Mucosa of descending colon (tissue), 3 donors: ENCODE data around the gene CDC123. TPM values are rescaled to one million over a fixed set of nuclear protein-coding genes. Genes with fewer than 3 reads are reported as not detected.

ENCODE experiments used
- ATAC-seq: fragments of 200-7000 bp; cut with Tn5 transposase; one replicate; pipeline ENCODE4 v1.9.1; 2020; ENCODE audit warnings: mild to moderate bottlenecking, moderate library complexity
- DNase-seq, 3 donors: peaks; one replicate each; pipeline ENCODE4 v3.0.0-alpha.2; 2020
- H3K36me3 ChIP-seq: fragments of 200-600 bp; one replicate; pipeline ENCODE4 v1.8.0; 2021; ENCODE audit warnings: low read depth, mild to moderate bottlenecking
- H3K4me1 ChIP-seq: fragments of 200-600 bp; one replicate; pipeline ENCODE4 v1.8.0; 2021; ENCODE audit warnings: low read depth, mild to moderate bottlenecking
- H3K4me3 ChIP-seq: fragments of 200-600 bp; one replicate; pipeline ENCODE4 v1.8.0; 2021; ENCODE audit warnings: mild to moderate bottlenecking
- H3K9me3 ChIP-seq: fragments of 200-600 bp; one replicate; pipeline ENCODE4 v1.8.0; 2021; ENCODE audit warnings: mild to moderate bottlenecking
- CTCF ChIP-seq: fragments of 200-600 bp; IDR thresholded peaks from one replicate; pipeline ENCODE4 v1.8.0; 2022; ENCODE audit warnings: antibody characterized with exemption, mild to moderate bottlenecking
- intact Hi-C, 2 donors: fragments of 100-400 bp; cut with DNase I in 1 of 2; cut with micrococcal nuclease in 1 of 2; formaldehyde crosslinking; loops; one replicate each; pipeline versions ENCODE4 v1.11.0 to v1.11.1; 2022; cut with DNase I, micrococcal nuclease
- total RNA-seq, 3 donors: library from RNA; stranded (reverse); fragmentation: NEBNext Ultra II Directional in 2 of 3; extraction: Animal tissue kit (Norgen Biotek cat#: 25700) in 2 of 3; gene quantifications; one replicate each; pipeline versions ENCODE4 v1.2.1 to v1.2.4, GENCODE V29; 2021 to 2023
- donor health status: DM: no; HTN: no; CAD: no; lungs with moderate emphysema.
- donor health status: DM: no; HTN: no; CAD: no.
- donor health status: DM: no; HTN: yes; CAD: no.

The CDC123 gene
- total RNA-seq, 3 donors from 2014 or later: 40.5 to 66.1 (median 48.4) TPM

GRCh38 chr10:12177642-12178041 lies 18.3 kb upstream of the CDC123 start:
- Histone ChIP-seq H3K9me3 (no peaks in the 10 kb centered on the region), H3K36me3 (no peaks in the 10 kb centered on the region), H3K4me3 (no peak overlapping the region), H3K4me1 (no peaks in the 10 kb centered on the region)
- intact Hi-C loops: no loop called here
- no peak for TF ChIP-seq CTCF
- DNase-seq: no peak
- ATAC-seq: no peak

GRCh38 chr10:12179606-12180170 lies 16.3 kb upstream of the CDC123 start:
- Histone ChIP-seq H3K4me3 (no peak overlapping the region), H3K36me3 (no peaks in the 10 kb centered on the region), H3K4me1 (no peaks in the 10 kb centered on the region), H3K9me3 (no peaks in the 10 kb centered on the region)
- TF ChIP-seq CTCF: no peak
- DNase-seq (no peak), ATAC-seq (no peak)
- intact Hi-C loops: no loop called here

GRCh38 chr10:12180221-12180974 lies 15.6 kb upstream of the CDC123 start:
- no peak for DNase-seq
- intact Hi-C loops: no loop called here
- ATAC-seq: peak; percentile 32
- no peak overlapping the region for H3K4me3 ChIP-seq
- H3K4me1 ChIP-seq: no peaks in the 10 kb centered on the region
- no peaks in the 10 kb centered on the region for H3K9me3 ChIP-seq
- no peak for TF ChIP-seq CTCF
- no peaks in the 10 kb centered on the region for H3K36me3 ChIP-seq

GRCh38 chr10:12181065-12181775 lies 14.8 kb upstream of the CDC123 start:
- no peak for TF ChIP-seq CTCF
- no peak overlapping the region for H3K4me3 ChIP-seq
- peak; percentile 93 for ATAC-seq
- H3K9me3 ChIP-seq: no peaks in the 10 kb centered on the region
- H3K4me1 ChIP-seq: no peaks in the 10 kb centered on the region
- peak; percentile 20 to 78 (median 38) for DNase-seq
- intact Hi-C loops: no loop called here
- no peaks in the 10 kb centered on the region for H3K36me3 ChIP-seq

GRCh38 chr10:12184165-12184564 lies 11.8 kb upstream of the CDC123 start:
- ATAC-seq: no peak
- Histone ChIP-seq H3K4me1 (no peaks in the 10 kb centered on the region), H3K9me3 (no peaks in the 10 kb centered on the region), H3K36me3 (no peaks in the 10 kb centered on the region), H3K4me3 (no peak overlapping the region)
- intact Hi-C loops: no loop called here
- TF ChIP-seq CTCF: no peak
- DNase-seq: no peak
